DMS153 (cell line): ENCODE results near the gene SAE1.
"Not testable (repeated sequence)": the region's sequence is repeated elsewhere in the genome, so short reads cannot be mapped to it uniquely, and the experiment has no call there.

Experiments
- DNase-seq: peaks from one replicate; lab custom pipeline; 2025; lab: John Stamatoyannopoulos, UW

The SAE1 gene

GRCh38 chr19:47240996-47241918, 110.6 kb downstream of the SAE1 start:
- DNase-seq, result peak; percentile 79

- DNase-seq, result no peak
Observed at GRCh38 chr19:47241919-47242577, 111.4 kb downstream of the SAE1 start.

GRCh38 chr19:47243364-47243775, 112.7 kb downstream of the SAE1 start:
- DNase-seq, result no peak

GRCh38 chr19:47243776-47244547, 113.3 kb downstream of the SAE1 start:
- peak; percentile 91 for DNase-seq

GRCh38 chr19:47247308-47247990, 116.8 kb downstream of the SAE1 start:
- no peak for DNase-seq

DNA sequence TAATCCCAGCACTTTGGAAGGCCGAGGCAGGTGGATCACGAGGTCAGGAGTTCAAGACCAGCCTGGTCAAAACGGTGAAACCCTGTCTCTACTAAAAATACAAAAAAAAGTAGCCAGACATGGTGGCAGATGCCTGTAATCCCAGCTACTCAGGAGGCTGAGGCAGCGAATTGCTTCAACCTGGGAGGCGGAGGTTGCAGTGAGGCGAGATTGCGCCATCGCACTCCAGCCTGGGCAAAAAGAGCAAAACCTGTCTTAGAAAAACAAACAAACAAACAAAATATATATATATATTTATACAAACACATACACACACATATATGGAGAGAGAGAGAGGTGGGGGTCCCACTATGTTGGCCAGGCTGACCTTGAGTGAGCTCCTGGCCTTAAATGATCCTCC, 122.4 kb downstream of the SAE1 start:
- DNase-seq, result not testable (repeated sequence)

DNA sequence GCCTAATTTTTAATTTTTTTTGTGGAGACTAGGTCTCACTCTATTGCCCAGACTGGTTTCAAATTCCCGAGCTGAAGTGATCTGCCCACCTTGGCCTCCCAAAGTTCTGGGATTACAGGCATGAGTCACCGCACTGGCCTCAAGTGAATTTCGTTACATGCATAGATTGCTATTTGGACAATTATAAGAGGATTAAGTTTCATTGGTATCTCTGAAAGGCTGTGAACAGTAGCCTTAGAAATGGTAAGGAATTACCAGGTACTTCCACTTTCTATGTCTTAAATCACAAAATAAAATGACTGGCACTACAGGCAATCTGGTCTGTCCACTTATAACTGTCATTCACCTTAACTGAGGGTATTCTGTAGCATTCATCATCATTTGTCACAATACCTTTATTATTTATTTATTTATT, 122.8 kb downstream of the SAE1 start:
- no peak for DNase-seq

GRCh38 chr19:47253970-47254369, 123.3 kb downstream of the SAE1 start:
- DNase-seq, result no peak

DNA sequence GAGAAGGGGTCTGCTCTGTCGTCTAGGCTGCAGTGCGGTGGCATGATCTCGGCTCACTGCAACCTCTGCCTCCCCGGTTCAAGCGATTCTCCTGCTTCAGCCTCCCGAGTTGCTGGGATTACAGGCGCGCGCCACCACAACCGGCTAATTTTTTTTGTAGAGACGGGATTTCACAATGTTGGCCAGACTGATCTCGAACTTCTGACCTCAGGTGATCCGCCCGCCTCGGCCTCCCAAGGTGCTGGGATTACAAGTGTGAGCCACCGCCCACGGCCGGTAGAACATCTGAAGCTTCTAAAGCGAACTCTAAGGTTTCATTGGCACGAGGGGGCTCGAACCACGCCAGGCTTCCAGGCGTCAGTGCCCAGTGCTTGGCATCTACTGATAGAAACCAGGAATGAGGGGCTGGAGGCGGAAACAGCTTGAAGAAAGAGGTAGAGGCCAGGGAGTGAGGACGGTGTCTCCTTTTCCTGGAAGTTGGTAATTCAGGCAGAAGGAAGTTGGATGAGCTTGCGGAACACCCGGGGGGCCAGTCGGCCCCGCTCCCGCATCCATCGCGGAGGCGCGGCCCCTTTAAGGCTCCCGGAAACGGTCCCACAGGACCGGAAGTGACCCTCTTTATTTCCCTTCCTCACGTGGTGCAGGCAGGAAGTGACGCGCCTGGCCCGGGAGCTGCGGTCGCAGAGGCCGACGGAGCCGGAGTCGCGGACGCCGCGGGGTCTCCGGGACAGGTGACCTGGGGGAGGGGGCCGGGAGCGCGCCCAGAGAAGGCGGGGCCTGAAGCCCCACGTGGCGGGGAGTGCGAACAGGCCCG, 125.5 kb downstream of the SAE1 start, which contains the start of gene CCDC9:
TSS of gene CCDC9 (plus strand) at position 647 of the 814 bp plus-strand sequence. CDS start 1,876 bp downstream, outside the sequence.
- DNase-seq, result peak; percentile 96

DNA sequence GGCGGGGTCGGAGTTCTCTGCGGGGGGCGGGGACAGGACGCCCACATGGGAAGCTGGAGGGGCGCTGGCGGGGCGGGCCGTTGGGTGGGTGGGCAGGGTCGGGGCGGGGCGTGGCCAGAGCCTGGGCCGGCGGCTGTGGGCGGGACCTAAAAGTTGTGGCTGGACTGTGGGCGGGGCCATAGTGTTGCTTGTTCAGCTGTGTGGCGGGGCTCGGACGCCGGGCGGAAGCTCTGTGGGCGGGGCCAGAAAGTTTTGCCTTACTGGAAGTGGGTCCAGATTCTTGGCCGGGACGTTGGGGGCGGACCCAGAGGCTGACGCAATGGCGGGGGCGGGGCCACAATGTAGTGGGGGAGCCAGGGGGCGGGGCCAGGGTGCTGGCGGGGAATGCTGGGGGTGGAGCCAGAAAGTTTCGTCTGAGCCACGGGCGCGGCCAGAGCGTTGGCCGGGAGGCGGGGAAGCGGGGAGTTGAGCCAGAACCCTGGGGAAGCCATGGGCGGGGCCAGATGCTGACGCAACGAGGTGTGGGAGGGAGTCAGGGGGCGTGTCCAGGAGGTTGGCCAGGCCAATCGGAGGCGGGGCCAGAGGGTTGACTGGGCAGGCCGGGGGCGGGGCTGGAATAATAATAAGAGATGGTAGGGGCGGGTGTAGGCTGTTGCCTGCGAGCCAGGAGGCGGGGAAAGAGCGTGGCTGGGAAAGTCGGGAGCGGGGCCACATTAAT, 126.2 kb downstream of the SAE1 start:
- DNase-seq, result peak; percentile 98

- no peak for DNase-seq
Observed at GRCh38 chr19:47257411-47258169, 127.0 kb downstream of the SAE1 start.

DNA sequence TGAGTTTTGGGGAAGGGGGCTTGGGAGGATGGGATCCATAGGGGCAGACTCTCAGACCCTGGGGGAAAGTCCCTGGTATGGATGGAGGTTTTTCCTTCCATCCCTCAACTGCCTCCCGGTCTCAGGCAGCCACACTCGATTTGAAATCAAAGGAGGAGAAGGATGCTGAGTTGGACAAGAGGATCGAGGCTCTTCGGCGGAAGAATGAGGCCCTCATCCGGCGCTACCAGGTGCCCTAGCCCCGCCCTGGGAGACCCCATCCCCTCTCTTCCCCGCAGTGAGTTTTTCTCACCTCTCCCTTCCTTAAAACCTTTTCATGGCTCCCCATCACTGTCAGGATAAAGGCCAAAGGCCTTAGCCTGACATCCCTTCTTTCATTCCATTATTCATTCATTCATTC, 127.8 kb downstream of the SAE1 start:
- no peak for DNase-seq

- DNase-seq, result no peak
Observed at GRCh38 chr19:47258895-47259555, 128.4 kb downstream of the SAE1 start.
